CD4-positive, alpha-beta T cell treated with Interleukin-15 for 1 hour (primary cell): ENCODE data around the gene PAQR4.

Experiments used
- DNase-seq: peaks from one replicate; pipeline ENCODE4 v3.0.0-alpha.2; 2020

The PAQR4 gene

DNA sequence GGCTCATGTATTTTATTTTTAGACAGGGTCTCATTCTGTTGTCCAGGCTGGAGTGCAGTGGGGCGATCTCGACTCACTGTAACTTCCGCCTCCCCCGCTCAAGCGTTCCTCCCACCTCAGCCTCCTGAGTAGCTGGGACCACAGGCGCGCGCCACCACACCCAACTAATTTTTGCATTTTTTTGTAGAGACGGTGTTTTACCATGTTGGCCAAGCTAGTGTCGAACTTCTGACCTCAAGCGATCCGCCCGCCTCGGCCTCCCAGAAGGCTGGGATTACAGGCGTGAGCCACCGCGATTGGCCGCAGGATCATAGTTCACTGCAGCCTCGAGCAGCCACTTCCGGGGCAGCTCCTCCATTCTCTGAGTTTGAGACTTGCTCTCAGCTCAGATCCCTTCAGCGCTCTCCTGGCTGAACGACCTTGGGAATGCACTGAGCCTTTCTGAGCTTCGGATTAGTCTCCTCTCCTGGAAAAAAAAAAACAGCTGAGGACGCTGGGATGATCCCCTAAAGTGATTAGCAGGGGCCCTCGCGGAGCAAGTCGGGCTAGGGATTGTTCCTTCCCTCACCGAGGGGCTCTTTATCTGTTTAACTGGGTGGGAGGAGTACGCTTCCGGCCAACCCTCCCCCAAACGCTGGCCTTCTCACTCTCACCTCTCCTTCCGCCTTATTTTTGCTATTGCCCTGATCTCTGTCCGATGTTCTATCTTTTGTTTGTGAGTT is 12.2 kb downstream of the PAQR4 start:
- no peak for DNase-seq

DNA sequence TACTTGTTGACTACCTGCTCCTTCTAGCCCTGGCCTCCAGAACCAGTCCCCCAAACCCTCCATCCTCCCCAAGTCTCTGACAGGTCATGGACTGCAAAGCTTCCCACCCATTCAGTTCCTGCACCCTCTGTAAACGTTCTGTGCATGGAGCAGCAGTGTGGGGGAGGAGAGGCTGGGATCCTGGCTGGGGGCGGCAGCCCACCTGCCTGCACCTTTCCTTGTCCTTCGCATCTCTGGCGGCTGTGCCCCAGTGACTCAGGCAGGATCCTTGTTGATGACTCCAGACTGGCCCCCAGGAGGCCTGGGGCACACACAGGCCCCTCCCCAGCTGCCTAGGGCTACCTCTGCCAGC is 12.7 kb downstream of the PAQR4 start:
- DNase-seq: no peak

DNA sequence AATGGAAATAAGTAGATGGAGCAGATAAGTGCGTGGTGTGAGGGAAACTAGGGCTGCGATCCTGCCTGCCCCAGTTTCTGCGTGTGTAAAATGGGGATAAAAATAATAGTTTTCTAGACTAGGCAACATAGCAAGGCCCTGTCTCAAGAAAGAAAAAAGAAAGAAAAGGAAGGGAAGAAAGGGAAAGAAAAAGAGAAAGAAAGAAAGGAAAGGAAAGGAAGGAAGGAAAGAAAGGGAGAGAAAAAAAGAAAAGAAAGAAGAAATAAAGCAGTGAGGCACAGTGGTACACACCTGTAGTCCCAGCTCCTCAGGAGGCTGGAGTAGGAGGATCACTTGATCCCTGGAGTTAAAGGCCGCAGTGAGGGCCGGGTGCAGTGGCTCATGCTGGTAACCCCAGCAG is 13.3 kb downstream of the PAQR4 start:
- no peak for DNase-seq

DNA sequence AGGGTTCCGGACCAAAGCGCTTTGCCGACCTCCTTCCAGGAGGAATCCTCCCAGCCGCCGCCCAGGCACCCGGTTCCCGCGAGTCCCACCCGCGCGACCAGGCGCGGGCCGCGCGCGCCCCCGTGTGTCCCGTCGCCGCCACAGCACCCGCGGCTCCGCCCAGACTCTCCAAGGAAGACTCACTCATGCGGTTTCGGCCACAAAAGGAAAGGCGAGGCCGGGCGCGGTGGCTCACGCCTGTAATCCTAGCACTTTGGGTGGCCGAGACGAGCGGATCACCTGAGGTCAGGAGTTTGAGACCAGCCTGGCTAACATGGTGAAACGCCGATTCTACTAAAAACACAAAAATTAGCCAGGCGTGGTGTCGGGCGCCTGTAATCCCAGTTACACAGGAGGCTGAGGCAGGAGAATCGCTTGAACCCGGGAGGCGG is 14.6 kb downstream of the PAQR4 start:
- DNase-seq: peak; percentile 70

DNA sequence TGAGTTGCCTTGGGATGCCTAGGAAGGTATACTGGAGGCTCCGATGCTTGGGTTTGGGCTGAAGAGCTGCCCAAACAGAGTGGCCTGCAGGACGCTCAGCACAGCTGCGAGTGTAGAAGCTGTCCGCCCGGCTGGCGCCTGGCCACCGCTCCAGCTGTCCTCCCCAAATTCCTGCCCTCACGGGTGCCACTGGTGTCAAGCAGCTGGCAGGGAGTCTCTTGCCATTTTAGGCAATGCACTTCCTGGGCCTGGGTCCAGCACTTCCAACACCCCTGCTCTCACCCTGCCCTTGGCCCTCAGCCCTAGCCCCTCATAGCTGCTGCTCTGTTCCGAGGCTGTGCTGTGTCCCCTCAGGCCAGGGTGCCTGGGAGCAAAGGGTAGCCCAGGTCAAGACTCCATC is 16.3 kb downstream of the PAQR4 start:
- no peak for DNase-seq

DNA sequence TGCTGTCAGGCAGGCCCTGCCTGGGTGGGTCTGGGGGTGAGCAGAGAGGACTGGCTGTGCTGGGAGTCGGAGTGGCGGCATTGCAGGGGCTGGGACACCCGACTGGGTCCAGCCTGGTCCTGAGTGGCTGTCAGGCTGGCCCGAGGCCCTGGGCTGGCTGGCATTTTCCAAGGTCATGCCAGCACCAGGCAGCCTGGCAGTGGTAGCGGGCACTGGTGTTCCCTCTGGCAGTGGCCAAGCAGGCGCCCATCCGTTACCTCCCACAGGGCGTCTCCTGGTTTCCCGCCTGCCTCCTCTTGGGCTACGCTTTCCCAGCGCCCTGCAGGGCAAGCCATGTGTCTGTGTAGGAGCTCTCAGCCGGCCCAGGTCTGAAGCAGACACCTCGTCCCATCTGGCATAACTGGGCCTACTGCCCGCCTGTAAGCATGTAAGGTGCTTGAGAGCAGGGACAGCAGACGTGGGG is 16.8 kb downstream of the PAQR4 start:
- no peak for DNase-seq

DNA sequence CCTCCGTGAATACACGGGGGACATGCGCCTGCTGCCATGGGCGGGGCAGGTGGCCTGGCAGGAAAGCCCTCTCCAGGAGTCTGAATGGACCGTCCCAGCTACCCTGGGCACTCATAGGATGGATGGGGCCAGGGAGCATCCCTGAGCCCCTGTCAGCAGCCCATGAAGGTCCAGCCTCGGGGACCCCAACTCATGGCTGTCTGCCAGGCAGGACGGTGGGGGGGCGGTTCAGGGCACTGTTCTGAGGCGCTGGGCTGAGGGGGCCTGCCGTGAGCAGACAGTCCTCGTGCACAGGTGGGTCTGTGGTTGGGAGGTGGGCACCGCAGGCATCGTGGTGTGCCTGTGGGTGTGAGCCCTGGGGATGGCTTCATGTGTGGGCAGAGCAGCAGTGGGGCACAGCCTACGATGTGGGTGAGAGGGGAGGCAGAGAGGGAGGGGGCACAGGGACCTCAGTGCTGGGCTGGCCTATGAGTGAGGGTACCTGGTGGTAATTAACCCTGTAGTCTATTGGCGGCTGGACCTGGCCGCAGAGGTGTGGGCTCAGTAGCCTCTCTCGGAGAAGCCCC is 17.6 kb downstream of the PAQR4 start:
- no peak for DNase-seq

DNA sequence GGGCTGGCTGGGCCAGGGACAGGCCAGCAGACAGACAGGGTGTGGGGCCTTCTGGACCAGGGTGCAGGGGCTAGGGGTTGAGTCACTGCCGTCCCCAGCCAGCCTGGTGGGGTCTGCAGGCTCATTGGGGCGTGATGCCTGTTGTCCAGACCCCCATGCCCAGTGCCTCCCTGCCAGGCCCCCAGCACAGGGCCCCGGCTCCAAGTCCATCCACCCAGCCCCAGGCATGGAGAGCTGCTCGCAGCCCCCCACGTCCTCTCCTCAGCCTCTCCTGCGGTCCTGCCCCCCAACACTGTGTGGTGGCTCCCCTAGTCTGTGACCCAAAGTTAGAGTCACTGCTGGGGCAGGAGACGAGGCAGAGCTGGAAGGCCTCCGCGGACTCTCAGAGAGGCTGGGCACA is 18.1 kb downstream of the PAQR4 start:
- no peak for DNase-seq

DNA sequence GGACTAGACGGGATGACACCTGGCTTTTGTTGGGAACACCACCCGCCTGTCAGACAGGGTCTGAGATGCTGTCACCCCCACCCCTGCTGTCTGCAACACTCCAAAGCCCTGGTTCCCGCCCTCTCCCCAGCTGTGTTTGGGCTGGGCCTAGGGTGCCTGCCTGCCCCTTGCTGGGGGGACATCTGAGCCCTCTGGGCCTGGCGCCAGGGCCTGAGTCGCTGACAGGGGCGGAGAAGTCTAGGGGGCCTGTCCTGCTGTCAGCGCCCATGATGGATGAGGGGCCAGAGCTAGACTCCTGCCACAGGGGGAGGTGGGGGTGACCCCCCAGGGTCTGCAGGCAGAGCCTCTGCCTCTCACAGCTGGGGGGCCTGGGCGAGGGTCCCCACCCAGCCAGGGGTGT is 18.7 kb downstream of the PAQR4 start:
- DNase-seq: no peak

DNA sequence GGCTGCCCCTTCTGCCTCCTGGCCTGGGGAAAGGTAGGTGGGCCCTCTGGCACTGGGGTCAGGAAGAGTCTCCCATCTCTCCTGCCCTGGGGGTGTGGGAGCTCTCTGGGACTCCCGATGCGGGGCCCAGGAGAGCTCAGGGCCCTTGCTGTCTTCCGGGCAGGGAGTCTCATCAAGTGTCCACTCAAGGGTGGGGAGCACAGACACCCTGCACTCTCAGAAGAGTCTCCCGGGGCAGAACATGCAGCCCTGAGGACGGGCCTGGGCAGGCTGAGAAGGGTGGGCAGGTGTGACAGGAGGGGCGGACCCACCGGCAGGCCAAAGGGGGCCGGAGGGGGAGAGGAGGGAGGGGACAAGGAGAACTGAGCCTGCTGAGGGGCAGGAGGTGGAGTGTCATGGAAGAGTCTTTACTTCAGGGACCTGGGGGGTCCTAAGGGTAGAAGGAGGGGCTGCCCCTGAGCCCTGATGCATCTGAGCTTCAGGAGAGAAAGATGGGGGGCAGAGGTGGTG is 19.5 kb downstream of the PAQR4 start:
- no peak for DNase-seq

DNA sequence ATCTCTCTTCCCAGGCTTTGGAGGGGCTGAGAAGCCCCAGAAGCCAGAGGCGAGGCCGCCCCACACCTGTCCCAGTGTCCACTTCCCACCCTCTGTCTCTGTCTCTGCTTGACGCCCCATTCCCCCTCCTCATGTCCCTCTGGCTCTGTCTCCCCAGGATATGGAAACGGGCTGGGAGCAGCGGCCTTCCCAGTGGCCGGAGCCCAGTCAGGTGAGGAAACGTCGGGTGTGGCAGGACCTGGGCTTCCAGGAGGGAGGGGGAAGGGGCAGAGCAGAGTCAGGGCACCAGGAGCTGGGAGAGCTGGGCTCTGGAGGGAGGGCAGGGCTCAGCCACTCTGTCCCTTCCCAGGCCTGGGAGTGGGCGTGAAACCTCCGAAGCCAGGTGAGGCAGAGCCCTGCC is 21.7 kb downstream of the PAQR4 start:
- DNase-seq: no peak

DNA sequence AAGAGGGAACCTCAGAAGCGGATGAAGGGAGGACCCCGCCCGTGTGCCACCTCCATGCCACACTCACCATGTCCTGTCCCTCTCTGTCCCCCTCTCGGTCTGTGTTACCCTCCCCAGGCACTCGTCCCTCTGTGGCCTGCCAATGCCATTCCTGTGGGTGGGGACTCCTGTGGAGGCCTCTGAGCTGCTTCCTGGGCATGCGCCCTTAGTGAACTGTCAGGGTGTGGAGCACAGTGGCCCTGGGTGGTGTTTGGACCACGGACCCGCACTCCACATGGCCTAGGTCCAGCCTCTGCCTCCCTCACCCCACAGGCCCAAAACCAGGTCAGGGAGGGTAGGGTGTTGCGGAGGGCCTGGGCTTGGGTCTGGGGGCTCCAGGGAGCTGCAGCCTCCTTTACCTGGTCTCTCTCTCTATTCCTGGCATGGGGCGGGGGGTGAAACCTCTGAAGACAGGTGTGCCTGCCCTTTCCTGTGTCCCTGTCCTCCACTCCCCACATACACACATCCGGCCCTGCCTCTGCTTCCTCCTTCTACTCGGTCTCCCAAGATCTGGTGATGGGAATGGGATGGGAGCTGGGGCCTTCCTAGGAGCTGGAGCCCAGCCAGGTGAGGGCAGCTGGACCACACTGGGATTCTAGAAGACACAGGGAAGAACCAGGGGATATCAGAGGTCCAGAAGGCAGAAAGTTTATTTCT is 22.6 kb downstream of the PAQR4 start:
- no peak for DNase-seq

DNA sequence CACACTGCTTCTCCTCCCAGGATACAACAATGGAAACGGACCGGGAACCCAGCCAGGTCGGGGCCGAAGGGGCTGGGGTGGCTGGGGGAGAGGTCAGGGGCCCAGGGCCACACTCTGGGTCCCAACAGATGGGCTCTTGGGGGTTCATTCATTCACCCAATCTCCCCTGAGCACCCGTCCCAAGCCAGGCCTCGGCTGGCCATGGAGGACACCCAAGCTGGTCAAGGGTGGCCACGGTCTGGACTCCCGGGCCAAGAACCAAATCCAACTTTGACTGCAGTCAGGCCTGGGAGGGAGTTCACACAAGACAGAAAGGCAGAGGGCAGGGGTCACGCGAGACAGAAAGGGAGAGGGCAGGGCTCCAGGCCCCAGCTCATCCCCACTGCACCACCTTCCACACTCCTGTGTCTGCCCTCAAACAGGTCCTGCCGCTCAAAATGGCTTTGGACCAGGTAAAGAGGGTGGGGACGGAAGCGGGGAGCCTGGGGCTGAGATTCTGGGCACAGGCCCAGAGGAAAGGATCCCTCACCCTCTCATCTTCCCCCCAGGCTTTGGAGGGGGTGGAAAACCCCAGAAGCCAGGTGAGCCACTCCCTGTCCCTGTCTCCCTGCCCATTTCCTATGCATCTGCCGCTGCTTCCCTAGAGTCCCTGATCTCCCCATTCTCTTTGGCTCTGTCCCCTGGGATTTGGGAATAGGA is 23.4 kb downstream of the PAQR4 start:
- no peak for DNase-seq

DNA sequence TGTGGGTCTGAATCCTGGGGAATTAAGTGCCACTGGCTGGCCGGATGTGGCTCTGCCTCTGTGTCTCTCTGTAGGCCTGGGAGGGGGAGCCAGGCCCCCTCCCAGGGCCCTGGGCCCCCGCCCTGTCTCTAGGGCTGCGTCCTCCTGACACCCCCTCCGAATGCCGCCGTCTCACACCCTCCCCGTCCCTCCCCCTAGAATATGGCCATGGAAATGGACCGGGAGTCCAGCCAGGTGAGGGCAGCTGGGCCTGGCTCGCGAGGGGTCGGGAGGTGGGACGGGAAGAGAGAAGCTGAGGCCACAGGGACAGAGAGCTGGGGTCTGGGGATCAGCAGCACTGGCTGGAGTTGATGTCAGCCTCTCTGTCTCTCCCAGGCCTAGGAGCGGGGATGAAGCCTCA is 27.1 kb downstream of the PAQR4 start:
- DNase-seq: no peak

DNA sequence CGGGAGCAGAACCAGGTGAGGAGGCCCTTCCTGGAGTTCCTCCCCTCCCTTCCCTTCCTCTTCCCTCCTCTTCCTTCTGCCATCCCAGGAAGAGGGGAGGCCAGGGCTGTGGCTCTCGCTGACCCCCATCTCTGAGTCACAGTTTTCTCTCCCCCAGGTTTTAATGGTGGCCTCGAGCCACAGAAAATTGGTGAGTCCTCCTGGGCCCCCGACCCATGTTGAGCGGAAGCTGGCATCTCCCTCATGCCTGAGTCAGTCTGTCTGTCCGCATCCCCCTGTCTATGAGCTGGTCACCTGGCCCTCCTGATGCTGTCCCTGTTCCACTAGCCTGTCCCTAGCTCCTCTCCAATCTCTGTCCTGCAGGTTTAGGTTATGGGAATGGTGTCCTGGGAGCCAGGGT is 30.8 kb downstream of the PAQR4 start:
- DNase-seq: no peak

DNA sequence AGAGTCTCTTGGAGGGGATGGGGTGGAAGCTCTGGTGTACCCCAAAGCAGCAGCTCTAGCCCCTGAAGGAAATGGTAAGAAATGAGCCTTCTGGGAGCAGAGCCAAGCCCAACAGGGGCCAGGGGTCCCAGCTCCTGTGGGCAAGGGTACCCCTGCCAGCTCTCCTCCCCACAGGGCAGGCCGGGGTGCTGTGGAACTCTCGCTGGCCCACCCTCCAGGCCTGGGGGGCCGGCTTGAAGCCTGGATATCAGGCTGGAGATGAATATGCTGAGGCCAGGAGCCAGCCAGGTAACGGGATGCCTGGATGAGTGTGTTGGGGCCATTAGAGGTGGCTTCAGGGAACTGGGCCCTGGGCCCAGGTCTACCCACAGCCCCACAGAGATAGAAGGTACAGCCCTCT is 31.4 kb downstream of the PAQR4 start:
- DNase-seq: no peak

DNA sequence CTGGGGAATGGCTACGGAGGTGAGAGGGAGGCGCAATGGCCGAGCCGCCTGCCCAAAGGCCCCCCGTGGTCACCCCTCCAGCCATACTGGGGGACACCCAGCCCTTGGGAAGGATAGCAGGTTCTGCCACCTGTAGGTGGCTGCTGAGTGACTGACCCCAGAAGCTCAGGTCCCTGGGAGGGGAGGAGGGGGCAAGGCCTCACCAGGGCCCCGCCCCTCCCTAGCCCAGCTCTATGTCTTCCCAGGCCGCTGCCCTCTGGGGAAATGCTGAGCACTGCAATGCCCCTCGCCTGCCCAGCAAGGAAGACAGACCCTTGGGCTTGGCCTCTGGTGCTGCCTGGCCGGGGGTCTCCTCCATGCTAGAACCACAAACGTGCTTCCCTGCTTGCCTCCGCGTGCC is 32.2 kb downstream of the PAQR4 start:
- no peak for DNase-seq

DNA sequence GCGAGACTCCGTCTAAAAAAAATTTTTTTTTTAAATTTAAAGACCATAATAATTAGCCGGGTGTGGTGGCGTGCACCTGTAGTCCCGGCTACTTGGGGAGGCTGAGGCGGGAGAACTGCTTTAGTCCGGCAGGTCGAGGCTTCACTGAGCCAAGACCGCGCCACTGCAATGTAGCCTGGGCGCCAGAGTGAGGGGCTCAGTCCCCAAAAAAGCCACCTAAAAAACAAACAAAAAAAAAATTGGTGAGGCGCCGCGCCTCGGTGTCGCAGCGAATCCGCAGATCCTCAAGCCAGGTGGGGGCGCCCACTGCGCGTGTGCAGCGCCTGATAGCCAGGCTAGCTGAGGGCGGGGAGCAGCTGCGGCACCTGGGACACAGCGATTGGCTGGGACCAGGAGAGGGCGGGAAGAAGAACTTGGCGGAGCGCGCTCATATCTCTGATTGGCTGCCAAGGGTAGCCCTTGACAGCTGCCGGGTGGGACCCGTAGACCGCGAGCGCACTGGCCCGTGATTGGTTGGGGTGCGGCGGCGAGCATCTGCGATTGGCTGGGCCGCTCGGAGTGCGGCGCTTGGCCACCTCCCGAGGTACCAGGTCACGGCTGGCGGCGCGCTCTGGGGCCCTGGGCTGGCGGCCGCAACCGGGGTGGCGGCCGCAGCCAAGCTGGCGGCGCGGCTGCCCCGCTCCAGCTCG is 34.6 kb downstream of the PAQR4 start:
- peak; percentile 99 for DNase-seq

DNA sequence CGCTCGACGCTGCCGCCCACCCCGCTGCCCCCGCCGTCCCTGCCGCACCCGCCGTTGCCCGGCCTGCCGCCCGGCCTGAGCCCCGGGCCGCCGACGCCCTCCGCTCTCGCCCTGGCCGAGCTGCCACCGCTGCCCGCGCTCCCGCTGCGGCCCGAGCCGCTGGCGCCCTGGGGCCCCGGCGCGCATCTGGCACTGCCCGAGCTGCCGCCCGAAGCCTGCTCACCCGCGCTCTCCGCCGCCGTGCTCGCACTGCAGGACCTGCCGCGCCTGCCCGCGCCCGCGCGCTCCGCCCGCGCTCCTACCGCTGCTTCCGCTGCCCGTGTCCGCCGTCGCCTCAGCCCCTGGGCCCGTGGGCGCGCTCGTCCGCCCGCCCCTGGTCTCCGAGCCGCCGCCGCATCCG is 35.2 kb downstream of the PAQR4 start:
- no peak for DNase-seq

DNA sequence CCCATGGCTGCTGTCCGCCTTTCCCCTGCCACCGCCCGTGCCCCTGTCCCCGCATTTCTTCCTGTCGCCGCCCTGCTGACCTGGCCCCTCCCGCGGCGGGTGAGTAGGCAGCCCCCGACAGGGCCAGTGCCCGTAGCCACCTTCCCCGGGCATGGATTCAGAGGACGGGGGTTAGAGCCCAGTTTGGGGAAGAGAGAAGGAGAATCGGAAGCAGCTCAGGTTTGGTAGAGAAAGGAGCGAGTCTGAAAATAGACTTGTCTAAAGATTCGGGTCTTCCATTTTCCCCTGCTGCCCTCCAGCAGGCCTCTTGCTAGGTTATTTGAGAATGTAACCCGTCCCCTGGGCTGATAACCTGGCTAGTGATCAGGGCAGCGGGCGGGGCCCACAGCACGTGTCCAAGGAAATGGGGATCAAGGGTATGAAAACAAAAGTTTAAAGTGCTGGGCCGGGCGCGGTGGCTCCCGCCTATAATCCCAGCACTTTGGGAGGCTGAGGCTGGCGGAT is 35.7 kb downstream of the PAQR4 start:
- DNase-seq: no peak

DNA sequence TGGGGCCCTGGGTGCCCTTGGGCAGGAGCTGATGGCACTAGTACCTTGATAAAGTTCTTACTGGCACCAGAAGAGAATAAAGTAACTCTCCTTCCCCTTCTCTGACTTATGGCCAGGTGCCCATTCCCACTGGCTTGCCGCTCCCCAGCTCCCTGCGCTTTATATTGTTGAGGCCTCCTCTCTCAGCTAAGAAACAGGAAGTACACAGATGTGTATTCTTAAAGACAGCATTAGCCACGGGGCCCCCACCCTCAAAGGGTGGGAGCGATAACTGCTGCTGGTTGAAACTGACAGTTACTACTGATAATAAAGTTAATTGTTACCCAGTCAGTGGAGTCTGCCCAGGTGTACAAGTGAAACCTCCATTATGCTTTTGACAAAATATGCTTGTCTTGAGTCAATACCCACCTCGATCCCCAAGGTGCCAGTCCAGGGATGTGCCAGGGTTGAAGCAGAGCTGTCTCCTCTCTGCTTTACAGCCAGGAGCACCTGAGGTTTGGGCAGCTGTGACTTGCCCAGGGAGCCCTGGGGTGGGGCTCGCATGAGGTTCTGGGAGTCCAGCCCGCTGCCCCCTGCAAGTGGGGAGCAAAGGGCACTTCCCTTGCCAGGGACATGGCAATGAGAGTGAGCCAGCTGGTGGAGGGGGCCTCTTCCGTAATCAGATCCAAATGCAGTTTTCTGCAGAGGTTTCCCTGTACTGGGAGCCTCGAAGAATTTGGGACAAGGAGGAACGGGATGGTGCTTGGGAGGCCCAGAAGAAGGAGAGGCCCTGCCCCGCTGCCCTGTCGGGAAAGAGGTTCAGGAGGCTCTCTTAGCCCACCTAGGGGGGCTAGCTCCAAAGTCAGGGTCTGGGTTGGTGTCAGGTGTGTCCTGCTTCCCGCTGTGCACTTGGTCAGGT is 38.2 kb downstream of the PAQR4 start:
- DNase-seq: no peak
